H1 (cell line): ENCODE measurements around the gene RNF113B. TPM values are rescaled to one million over a fixed set of nuclear protein-coding genes. Genes with fewer than 3 reads are reported as not detected.

Source experiments
- CTCF ChIA-PET: fragments of 300-600 bp; sonication (Branson Sonifier 250); formaldehyde crosslinking; loops from one replicate; lab custom pipeline; 2021; ENCODE audit not compliant: partially characterized antibody; lab: Charles Lee
- POLR2A ChIA-PET: fragments of 300-600 bp; sonication (Branson Sonifier 250); formaldehyde crosslinking; loops from one replicate; lab custom pipeline; 2021; ENCODE audit warnings: inconsistent platforms; ENCODE audit not compliant: partially characterized antibody; lab: Charles Lee
- DNase-seq, 2 experiments: peaks; one replicate each; pipeline versions ENCODE4 v3.0.0 to v3.0.0-alpha.2; 2010 to 2022; ENCODE audit warnings: low spot score in 2 of 2, low read depth in 1 of 2, mixed read lengths in 1 of 2
- FAIRE-seq: peaks from 2 replicates; lab custom pipeline; 2011; peaks lifted over from hg19 to GRCh38; lab: Jason Lieb, UNC
- H2AFZ ChIP-seq: 2 replicates; pipeline ENCODE4 v1.8.1; 2012; ENCODE audit warnings: low read length, inconsistent platforms
- H2AK5ac ChIP-seq: 2 replicates; pipeline ENCODE4 v1.6.1; 2013; ENCODE audit warnings: low read depth, low read length
- H2BK120ac ChIP-seq: replicated peaks from 2 replicates; pipeline ENCODE3; 2013; ENCODE audit warnings: low read depth, low read length, inconsistent platforms
- H2BK12ac ChIP-seq: 2 replicates; pipeline ENCODE4 v1.6.1; 2013; ENCODE audit warnings: low read depth, low read length
- H2BK15ac ChIP-seq: 2 replicates; pipeline ENCODE4 v1.6.1; 2013; ENCODE audit warnings: low read length
- H2BK20ac ChIP-seq: 2 replicates; pipeline ENCODE4 v1.6.1; 2013; ENCODE audit warnings: low read length
- H2BK5ac ChIP-seq: 2 replicates; pipeline ENCODE4 v1.6.1; 2013; ENCODE audit warnings: low read depth, low read length
- H3K14ac ChIP-seq: 2 replicates; pipeline ENCODE4 v1.6.1; 2013; ENCODE audit warnings: inconsistent platforms; ENCODE audit not compliant: insufficient read length
- H3K18ac ChIP-seq: 2 replicates; pipeline ENCODE4 v1.6.1; 2013; ENCODE audit warnings: low read length; ENCODE audit errors: extremely low read depth
- H3K23ac ChIP-seq: 2 replicates; pipeline ENCODE4 v1.6.1; 2013; ENCODE audit warnings: inconsistent platforms; ENCODE audit not compliant: insufficient read length
- H3K23me2 ChIP-seq: 2 replicates; pipeline ENCODE4 v1.6.1; 2013; ENCODE audit warnings: low read depth, low read length
- H3K27ac ChIP-seq: 2 replicates; pipeline ENCODE4 v1.6.1; 2011; ENCODE audit warnings: low read depth, low read length, inconsistent platforms
- H3K27me3 ChIP-seq, 4 experiments: replicated peaks in 1 of 4; 1 replicate in 1 of 4; 2 replicates in 3 of 4; pipeline versions ENCODE4 v1.6.1 to v1.8.1; 2011 to 2013; ENCODE audit warnings: low read length in 3 of 4, mild to moderate bottlenecking in 3 of 4, inconsistent platforms in 2 of 4, mixed read lengths in 2 of 4, moderate library complexity in 1 of 4; ENCODE audit not compliant: control insufficient read depth in 3 of 4, insufficient read depth in 3 of 4; ENCODE audit errors: extremely low read depth in 1 of 4
- H3K36me3 ChIP-seq, 4 experiments: 2 replicates each; pipeline versions ENCODE4 v1.6.1 to v1.8.1; 2011 to 2013; ENCODE audit warnings: mild to moderate bottlenecking in 4 of 4, low read length in 3 of 4, moderate library complexity in 2 of 4, control low read depth in 1 of 4, inconsistent platforms in 1 of 4; ENCODE audit not compliant: insufficient read depth in 4 of 4, control insufficient read depth in 2 of 4
- H3K4ac ChIP-seq: replicated peaks from 2 replicates; pipeline ENCODE3; 2013; ENCODE audit warnings: low read length, low read depth, mixed read lengths, inconsistent platforms; ENCODE audit not compliant: insufficient read length
- H3K4me1 ChIP-seq, 4 experiments: replicated peaks in 1 of 4; 1 replicate in 1 of 4; 2 replicates in 3 of 4; pipeline versions ENCODE4 v1.6.1 to v1.8.1; 2011 to 2013; ENCODE audit warnings: low read length in 3 of 4, inconsistent platforms in 2 of 4, mixed read lengths in 1 of 4; ENCODE audit not compliant: insufficient read depth in 4 of 4, control insufficient read depth in 3 of 4
- H3K4me2 ChIP-seq, 2 experiments: 2 replicates each; pipeline versions ENCODE4 v1.6.1 to v1.8.1; 2011 to 2013; ENCODE audit warnings: low read depth in 2 of 2, low read length in 2 of 2, control low read depth in 1 of 2, inconsistent platforms in 1 of 2, mild to moderate bottlenecking in 1 of 2; ENCODE audit not compliant: insufficient read depth in 1 of 2
- H3K4me3 ChIP-seq, 4 experiments: fragments of 200-600, 300-600 bp in 1 of 4; sonication (generic), shearing (Covaris generic), sonication (Bioruptor Twin) in 1 of 4; 2 replicates each; pipeline versions ENCODE4 v1.5.1 to v1.8.1; 2011 to 2016; ENCODE audit warnings: low read length in 4 of 4, low read depth in 3 of 4, control low read depth in 2 of 4, inconsistent platforms in 2 of 4, mild to moderate bottlenecking in 2 of 4, mixed read lengths in 1 of 4, moderate library complexity in 1 of 4; ENCODE audit not compliant: insufficient read depth in 2 of 4; ENCODE audit errors: extremely low read depth in 1 of 4
- H3K56ac ChIP-seq: replicated peaks from 2 replicates; pipeline ENCODE3; 2013; ENCODE audit warnings: low read depth, mild to moderate bottlenecking, mixed read lengths, low read length, inconsistent platforms; ENCODE audit not compliant: insufficient read length
- H3K79me1 ChIP-seq: 2 replicates; pipeline ENCODE4 v1.6.1; 2013; ENCODE audit warnings: low read depth, low read length, control low read depth
- H3K79me2 ChIP-seq, 2 experiments: 2 replicates each; pipeline versions ENCODE4 v1.6.1 to v1.8.1; 2012 to 2013; ENCODE audit warnings: low read length in 2 of 2, mild to moderate bottlenecking in 2 of 2, inconsistent platforms in 1 of 2; ENCODE audit not compliant: insufficient read depth in 2 of 2, control insufficient read depth in 1 of 2
- H3K9ac ChIP-seq, 4 experiments: replicated peaks in 1 of 4; 1 replicate in 1 of 4; 2 replicates in 3 of 4; pipeline versions ENCODE4 v1.6.1 to v1.8.1; 2011 to 2013; ENCODE audit warnings: low read depth in 3 of 4, low read length in 3 of 4, control low read depth in 2 of 4, mild to moderate bottlenecking in 2 of 4, moderate library complexity in 2 of 4, inconsistent platforms in 1 of 4; ENCODE audit errors: extremely low read depth in 1 of 4
- H3K9me3 ChIP-seq, 2 experiments: 2 replicates each; pipeline versions ENCODE4 v1.6.1 to v1.8.1; 2012 to 2013; ENCODE audit warnings: mild to moderate bottlenecking in 2 of 2, moderate library complexity in 2 of 2, control low read depth in 1 of 2, inconsistent platforms in 1 of 2, low read depth in 1 of 2, low read length in 1 of 2, mixed read lengths in 1 of 2; ENCODE audit not compliant: insufficient read depth in 2 of 2
- H4K20me1 ChIP-seq, 2 experiments: replicated peaks in 1 of 2; 2 replicates each; pipeline versions ENCODE3 to v1.8.1; 2011 to 2013; ENCODE audit warnings: inconsistent platforms in 2 of 2, low read length in 2 of 2, mild to moderate bottlenecking in 1 of 2; ENCODE audit not compliant: insufficient read depth in 2 of 2, control insufficient read depth in 1 of 2
- H4K5ac ChIP-seq: 2 replicates; pipeline ENCODE4 v1.6.1; 2013; ENCODE audit warnings: low read length, low read depth, mixed read lengths, inconsistent platforms; ENCODE audit not compliant: insufficient read length
- H4K8ac ChIP-seq: 2 replicates; pipeline ENCODE4 v1.8.0; 2013; ENCODE audit warnings: mild to moderate bottlenecking, moderate library complexity, low read length, inconsistent platforms; ENCODE audit not compliant: insufficient read depth; ENCODE audit errors: extremely low read depth
- H4K91ac ChIP-seq: replicated peaks from 2 replicates; pipeline ENCODE3; 2013; ENCODE audit warnings: low read length, mixed read lengths, inconsistent platforms; ENCODE audit not compliant: insufficient read length
- CHD1 ChIP-seq: IDR thresholded peaks from 2 replicates; pipeline ENCODE4 v1.6.1; 2012; ENCODE audit warnings: low read depth, low read length, improper control_type of control experiment
- JUN ChIP-seq: IDR thresholded peaks from 2 replicates; pipeline ENCODE4 v1.6.1; 2011; ENCODE audit warnings: low read depth, mild to moderate bottlenecking, improper control_type of control experiment, low read length
- RXRA ChIP-seq: IDR thresholded peaks from 2 replicates; pipeline ENCODE4 v1.6.1; 2011; ENCODE audit warnings: low read depth, mild to moderate bottlenecking, low read length, moderate library complexity; ENCODE audit not compliant: insufficient read depth
- TAF7 ChIP-seq: optimal IDR thresholded peaks from 2 replicates; pipeline ENCODE3; 2011; ENCODE audit warnings: low read depth, mild to moderate bottlenecking, inconsistent platforms, low read length, moderate library complexity, borderline replicate concordance
- WGBS, 2 experiments: shearing (Covaris generic) in 1 of 2; methylation state at CpG; one replicate each; pipeline versions ENCODE4 v1.1.6 to v1.1.7; 2013 to 2015; ENCODE audit warnings: low lambda C conversion rate in 2 of 2, mixed read lengths in 2 of 2, inconsistent platforms in 1 of 2, low coverage in 1 of 2, missing lambda C conversion rate in 1 of 2; ENCODE audit not compliant: insufficient replicate concordance in 2 of 2, insufficient coverage in 1 of 2, insufficient read length in 1 of 2; ENCODE audit errors: extremely low coverage in 1 of 2, missing lambda C conversion rate in 1 of 2; 5-methylcytosine and 5-hydroxymethylcytosine counted together
- polyA plus RNA-seq, 7 experiments: library from polyadenylated mRNA; depleted of rRNA in 3 of 7; stranded (reverse) in 5 of 7; unstranded in 2 of 7; fragments of >200 nt in 5 of 7; fragments of 200-250 nt in 2 of 7; gene quantifications; 1 replicate in 5 of 7; 2 replicates in 1 of 7; 4 replicates in 1 of 7; pipeline versions ENCODE4 v1.2.1 to v1.2.3, GENCODE V29; 2011 to 2013; ENCODE audit warnings: missing spikeins in 2 of 7, mixed read lengths in 2 of 7
- total RNA-seq: library from RNA; stranded (reverse); fragmentation: NEBNext Ultra II Directional; extraction: Animal tissue kit (Norgen Biotek cat#: 25700); gene quantifications from 2 replicates; pipeline ENCODE4 v1.2.1, GENCODE V29; 2021

RNF113B gene
- total and polyA plus RNA-seq, 2 of the 8 experiments (the other 6 are each of a cell fraction or from before 2014, with no cell fraction given): not detected

DNA sequence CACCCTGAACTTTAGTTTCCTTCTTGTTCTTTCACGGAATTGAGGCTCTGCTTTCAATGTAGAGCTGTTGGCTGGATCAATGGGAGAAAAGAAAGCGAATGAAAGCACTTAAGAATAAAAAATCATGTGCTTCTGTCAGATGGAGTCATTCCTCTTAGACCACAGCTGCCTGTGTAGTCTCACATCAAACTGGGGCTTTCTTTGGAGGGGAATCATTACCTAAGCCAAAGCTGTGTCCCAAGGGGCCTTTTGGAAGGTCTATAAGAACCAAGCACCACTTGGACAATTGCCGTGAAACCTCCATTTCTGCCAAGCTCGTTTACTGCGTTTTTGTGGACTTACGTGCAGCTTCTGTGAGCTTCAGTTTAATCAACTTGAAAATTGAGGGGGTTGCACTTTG, 44.2 kb upstream of the RNF113B start:
- no peak overlapping the region for H3K27ac ChIP-seq
- ChIA-PET CTCF (interaction anchor here (0.6 to 1.7 kb wide), 10 partner anchors 15 to 184 kb away, joined by 3 to 5 read pairs (median 3); no protein-coding TSS in a partner anchor), POLR2A (interaction anchor here (1.0 kb wide), 1 partner anchor 14 kb away, joined by 3 read pairs; no protein-coding TSS in a partner anchor)
- no peak overlapping the region for H2BK15ac ChIP-seq
- no peak for TF ChIP-seq RXRA
- no peak for TF ChIP-seq TAF7
- no peak for TF ChIP-seq CHD1
- no peak for TF ChIP-seq JUN
- no peak overlapping the region for H3K23ac ChIP-seq
- no peak overlapping the region for H3K4me2 ChIP-seq
- no peaks in the 10 kb centered on the region for H3K27me3 ChIP-seq
- no peak overlapping the region for H3K4ac ChIP-seq
- H3K9ac ChIP-seq: no peak overlapping the region
- H3K4me1 ChIP-seq: peaks cover 0 to 5% (median 0%) of the 10 kb centered on the region in 4 experiments; a peak in 1 of 7 replicates
- H3K36me3 ChIP-seq: peaks cover 0 to 4% (median 0%) of the 10 kb centered on the region in 4 experiments; a peak in 1 of 8 replicates
- no peak overlapping the region for H3K18ac ChIP-seq
- no peak for FAIRE-seq
- peaks cover 5% of the 10 kb centered on the region; the same call in 1 of the 2 replicates for H3K79me1 ChIP-seq
- H3K4me3 ChIP-seq: no peak overlapping the region
- peaks cover 3 to 49% of the 10 kb centered on the region in 2 experiments; a peak in 3 of 4 replicates for H3K79me2 ChIP-seq
- no peak overlapping the region for H2BK20ac ChIP-seq
- H4K91ac ChIP-seq: no peak overlapping the region
- no peak overlapping the region for H4K8ac ChIP-seq
- peaks cover 2 to 3% of the 10 kb centered on the region in 2 experiments for H4K20me1 ChIP-seq
- no peak overlapping the region for H2BK12ac ChIP-seq
- no peaks in the 10 kb centered on the region for H3K23me2 ChIP-seq
- no peak for DNase-seq
- no peak overlapping the region for H2BK120ac ChIP-seq
- H2AK5ac ChIP-seq: no peak overlapping the region
- WGBS, 2 experiments: 84% methylated on average over 6 of the region's 6 CpGs; no CpG with 5 or more reads in 1 of the 2 experiments
- no peak overlapping the region for H2BK5ac ChIP-seq
- no peak overlapping the region for H3K14ac ChIP-seq
- no peaks in the 10 kb centered on the region for H3K9me3 ChIP-seq
- H3K56ac ChIP-seq: no peak overlapping the region
- H2AFZ ChIP-seq: no peak overlapping the region
- no peak overlapping the region for H4K5ac ChIP-seq
